ENCODE measurements around the gene IRX1.

Gene IRX1

DNA sequence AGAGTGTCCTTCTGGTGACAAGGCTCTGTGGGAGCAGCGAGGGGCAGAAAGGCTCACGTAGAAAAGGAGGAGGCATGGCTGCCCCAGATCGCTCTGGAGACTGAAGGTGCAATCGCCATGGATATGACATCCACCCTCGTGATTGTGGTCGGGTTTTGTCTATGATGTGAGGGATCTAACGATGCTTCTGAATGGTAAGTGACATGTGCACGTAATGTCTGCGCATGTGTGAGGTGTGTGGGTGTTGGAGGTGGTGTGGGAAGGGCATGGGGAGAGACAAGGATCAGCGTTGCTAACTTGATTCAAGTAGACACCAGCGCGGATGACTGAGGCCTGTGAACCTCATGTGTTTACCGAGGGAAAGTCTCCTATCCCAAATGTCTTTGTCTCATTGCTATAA, 20.2 kb downstream of the IRX1 start:
- TF ChIP-seq SIN3A (IDR thresholded peaks at IDR 0.05; ENCODE audit: borderline replicate concordance, insufficient read depth, low read length) = no peak
- no peak for TF ChIP-seq TAF1 (IDR thresholded peaks at IDR 0.05; ENCODE audit: borderline replicate concordance, insufficient read depth, low read length)
- TF ChIP-seq REST (IDR thresholded peaks at IDR 0.05; ENCODE audit: insufficient read depth in 1 of 2, low read depth in 2 of 2, low read length in 2 of 2) = no peak
- TF ChIP-seq FOXP2 (optimal IDR thresholded peaks at IDR 0.05; ENCODE audit: borderline replicate concordance, extremely low read depth, extremely low read length, insufficient read depth) = no peak
- TF ChIP-seq POLR2AphosphoS5 (IDR thresholded peaks at IDR 0.05; ENCODE audit: low read depth, low read length) = no peak

GRCh38 chr5:3619579-3619978, 23.9 kb downstream of the IRX1 start:
- TF ChIP-seq SIN3A (IDR thresholded peaks at IDR 0.05; ENCODE audit: borderline replicate concordance, insufficient read depth, low read length) (no peak), REST (IDR thresholded peaks at IDR 0.05; ENCODE audit: insufficient read depth in 1 of 2, low read depth in 2 of 2, low read length in 2 of 2) (no peak), TAF1 (IDR thresholded peaks at IDR 0.05; ENCODE audit: borderline replicate concordance, insufficient read depth, low read length) (no peak), FOXP2 (optimal IDR thresholded peaks at IDR 0.05; ENCODE audit: borderline replicate concordance, extremely low read depth, extremely low read length, insufficient read depth) (no peak), POLR2AphosphoS5 (IDR thresholded peaks at IDR 0.05; ENCODE audit: low read depth, low read length) (no peak)

- no peak for TF ChIP-seq REST (IDR thresholded peaks at IDR 0.05; ENCODE audit: insufficient read depth in 1 of 2, low read depth in 2 of 2, low read length in 2 of 2)
- no peak for TF ChIP-seq SIN3A (IDR thresholded peaks at IDR 0.05; ENCODE audit: borderline replicate concordance, insufficient read depth, low read length)
- no peak for TF ChIP-seq FOXP2 (optimal IDR thresholded peaks at IDR 0.05; ENCODE audit: borderline replicate concordance, extremely low read depth, extremely low read length, insufficient read depth)
- TF ChIP-seq POLR2AphosphoS5 (IDR thresholded peaks at IDR 0.05; ENCODE audit: low read depth, low read length) = no peak
- TF ChIP-seq TAF1 (IDR thresholded peaks at IDR 0.05; ENCODE audit: borderline replicate concordance, insufficient read depth, low read length) = no peak
These were observed 27.3 kb downstream of the IRX1 start for GRCh38 chr5:3622961-3623360.

DNA sequence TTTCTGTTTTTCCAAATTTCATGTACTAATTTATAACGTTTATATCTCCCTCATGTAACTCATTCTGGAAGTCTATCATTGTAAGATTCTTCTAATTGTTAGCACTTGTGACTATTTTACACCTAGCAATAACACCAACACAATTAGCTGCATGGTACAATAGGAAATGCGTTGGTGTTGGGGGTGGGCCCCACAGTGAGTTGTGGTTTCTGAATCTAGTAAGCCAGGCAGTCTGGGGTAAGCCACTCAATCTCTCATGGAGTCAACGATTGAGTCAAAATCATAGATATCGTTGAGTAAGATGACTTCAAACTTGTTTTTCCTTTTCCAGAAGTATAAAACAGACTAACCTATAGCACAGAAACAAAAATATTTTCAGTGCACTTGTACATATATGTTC, 30.0 kb downstream of the IRX1 start:
- TF ChIP-seq POLR2AphosphoS5 (IDR thresholded peaks at IDR 0.05; ENCODE audit: low read depth, low read length) = no peak
- TF ChIP-seq SIN3A (IDR thresholded peaks at IDR 0.05; ENCODE audit: borderline replicate concordance, insufficient read depth, low read length) = no peak
- TF ChIP-seq FOXP2 (optimal IDR thresholded peaks at IDR 0.05; ENCODE audit: borderline replicate concordance, extremely low read depth, extremely low read length, insufficient read depth) = no peak
- no peak for TF ChIP-seq REST (IDR thresholded peaks at IDR 0.05; ENCODE audit: insufficient read depth in 1 of 2, low read depth in 2 of 2, low read length in 2 of 2)
- TF ChIP-seq TAF1 (IDR thresholded peaks at IDR 0.05; ENCODE audit: borderline replicate concordance, insufficient read depth, low read length) = no peak

DNA sequence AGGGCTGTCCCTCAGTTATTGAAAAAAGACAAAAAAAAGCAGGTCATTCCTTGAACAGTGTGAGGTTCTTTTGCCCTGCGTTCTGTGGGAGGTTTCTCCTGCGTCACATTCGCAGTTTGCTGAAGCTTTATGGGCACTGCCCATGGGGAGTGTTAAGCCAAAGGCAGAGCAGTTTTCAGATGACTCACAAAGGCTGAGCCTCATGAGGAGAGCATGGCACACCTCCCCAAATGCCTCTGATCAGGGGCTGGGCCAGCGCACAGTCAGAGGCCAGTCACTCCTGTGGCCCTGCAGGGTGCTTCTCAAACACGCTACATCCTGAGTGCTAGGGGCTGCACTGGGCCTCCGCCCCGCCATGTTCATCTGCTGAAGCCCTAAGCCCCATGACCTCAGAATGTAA, 38.4 kb downstream of the IRX1 start:
- TF ChIP-seq POLR2AphosphoS5 (IDR thresholded peaks at IDR 0.05; ENCODE audit: low read depth, low read length) = no peak
- TF ChIP-seq REST (IDR thresholded peaks at IDR 0.05; ENCODE audit: insufficient read depth in 1 of 2, low read depth in 2 of 2, low read length in 2 of 2) = no peak
- no peak for TF ChIP-seq SIN3A (IDR thresholded peaks at IDR 0.05; ENCODE audit: borderline replicate concordance, insufficient read depth, low read length)
- TF ChIP-seq TAF1 (IDR thresholded peaks at IDR 0.05; ENCODE audit: borderline replicate concordance, insufficient read depth, low read length) = no peak
- no peak for TF ChIP-seq FOXP2 (optimal IDR thresholded peaks at IDR 0.05; ENCODE audit: borderline replicate concordance, extremely low read depth, extremely low read length, insufficient read depth)

All from PFSK-1 (cell line).